HG03521 (cell line): ENCODE measurements around the gene RP2.
A peak's percentile ranks its signal among the peaks of the same experiment; 100 is the strongest.

Experiments
- ATAC-seq: cut with Tn5 transposase; IDR thresholded peaks from one replicate; pipeline ENCODE4 v1.9.1; 2021; ENCODE audit warnings: mild to moderate bottlenecking, moderate library complexity; ENCODE audit not compliant: unreplicated experiment

RP2 gene

GRCh38 chrX:46841346-46841745, 4.5 kb downstream of the RP2 start:
- no peak for ATAC-seq

- no peak for ATAC-seq
Observed at GRCh38 chrX:46844913-46845312, 8.1 kb downstream of the RP2 start.

GRCh38 chrX:46849933-46850332, 13.1 kb downstream of the RP2 start:
- ATAC-seq = no peak

GRCh38 chrX:46850771-46851170, 13.9 kb downstream of the RP2 start:
- ATAC-seq = no peak

- no peak for ATAC-seq
Observed at GRCh38 chrX:46856483-46856882, 19.6 kb downstream of the RP2 start.

GRCh38 chrX:46860557-46860956, 23.7 kb downstream of the RP2 start:
- ATAC-seq = no peak

- no peak for ATAC-seq
Observed at GRCh38 chrX:46863072-46863471, 26.2 kb downstream of the RP2 start.

GRCh38 chrX:46864606-46865005, 27.8 kb downstream of the RP2 start:
- no peak for ATAC-seq

- ATAC-seq = no peak
Observed at GRCh38 chrX:46865281-46865680, 28.4 kb downstream of the RP2 start.

- ATAC-seq = no peak
Observed at GRCh38 chrX:46866726-46867125, 29.9 kb downstream of the RP2 start.

GRCh38 chrX:46873746-46874145, 36.9 kb downstream of the RP2 start:
- no peak for ATAC-seq

GRCh38 chrX:46876901-46877300, 40.1 kb downstream of the RP2 start:
- no peak for ATAC-seq

GRCh38 chrX:46882266-46882665, 45.4 kb downstream of the RP2 start:
- no peak for ATAC-seq

GRCh38 chrX:46884799-46885198, 48.0 kb downstream of the RP2 start:
- no peak for ATAC-seq

GRCh38 chrX:46898207-46898606, 61.4 kb downstream of the RP2 start:
- ATAC-seq = no peak

GRCh38 chrX:46903458-46904242, 66.8 kb downstream of the RP2 start:
- ATAC-seq = peak; percentile 66

GRCh38 chrX:46904626-46905025, 67.8 kb downstream of the RP2 start:
- ATAC-seq = no peak

- no peak for ATAC-seq
Observed at GRCh38 chrX:46910415-46910814, 73.6 kb downstream of the RP2 start.

GRCh38 chrX:46912098-46912602, 75.3 kb downstream of the RP2 start, which contains the start of gene JADE3:
JADE3 (plus strand) TSS chrX:46912421; CDS start chrX:46984895, 72,474 bp downstream.
- ATAC-seq = peak; percentile 39

- peak; percentile 64 for ATAC-seq
Observed at GRCh38 chrX:46912603-46913491, 76.0 kb downstream of the RP2 start.

- ATAC-seq = no peak
Observed at GRCh38 chrX:46913667-46914066, 76.8 kb downstream of the RP2 start.

- no peak for ATAC-seq
Observed at GRCh38 chrX:46916273-46916672, 79.4 kb downstream of the RP2 start.
